ENCODE data around the gene ARHGAP20. TPM values are rescaled to one million over a fixed set of nuclear protein-coding genes. Genes with fewer than 3 reads are reported as not detected.
"Not testable (repeated sequence)": the region's sequence is repeated elsewhere in the genome, so short reads cannot be mapped to it uniquely, and the experiment has no call there.

Gene ARHGAP20
- total RNA-seq, 2 experiments from 2014 or later: 0.05 TPM; not detected in 1

DNA sequence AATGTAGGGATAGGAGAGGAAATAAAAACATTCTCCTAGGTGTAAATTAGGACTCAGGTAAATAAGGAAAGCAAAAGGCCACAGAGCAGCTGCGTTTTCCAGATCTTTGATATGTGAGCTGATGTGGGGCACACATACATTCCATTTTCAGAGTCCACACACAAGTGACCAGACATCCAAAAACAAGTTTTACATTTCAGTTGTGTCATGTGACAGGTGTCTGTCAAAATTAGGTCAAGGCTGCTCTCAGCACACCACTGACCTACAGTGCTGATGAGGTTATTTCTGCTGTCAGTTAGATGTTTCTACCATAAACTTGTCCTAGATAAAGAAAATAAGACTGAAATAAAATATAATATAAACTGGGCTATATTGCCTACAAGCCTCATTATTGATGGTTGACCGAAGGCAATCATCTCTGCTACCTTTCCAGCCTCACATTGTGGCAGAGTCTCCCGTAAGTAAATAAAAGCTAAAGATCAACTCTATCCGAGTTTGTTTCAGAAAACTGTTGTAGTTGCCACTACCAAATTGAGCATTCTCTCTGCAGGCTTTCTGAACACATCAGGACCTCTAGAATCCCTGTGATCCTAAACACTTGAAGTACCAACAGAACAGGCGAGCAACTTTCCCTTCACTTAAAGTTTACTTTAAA is 7.9 kb downstream of the ARHGAP20 start:
- POLR2A ChIA-PET: no interaction called here
- DNase-seq: no peak
- Mint-ChIP-seq H3K9me3 (no peaks in the 10 kb centered on the region), H3K36me3 (ENCODE audit: low read depth) (no peaks in the 10 kb centered on the region), H3K27me3 (peaks cover 9% of the 10 kb centered on the region), H3K27ac (no peak overlapping the region), H3K4me3 (no peak overlapping the region), H3K4me1 (no peaks in the 10 kb centered on the region)
- CTCF ChIA-PET: no interaction called here

DNA sequence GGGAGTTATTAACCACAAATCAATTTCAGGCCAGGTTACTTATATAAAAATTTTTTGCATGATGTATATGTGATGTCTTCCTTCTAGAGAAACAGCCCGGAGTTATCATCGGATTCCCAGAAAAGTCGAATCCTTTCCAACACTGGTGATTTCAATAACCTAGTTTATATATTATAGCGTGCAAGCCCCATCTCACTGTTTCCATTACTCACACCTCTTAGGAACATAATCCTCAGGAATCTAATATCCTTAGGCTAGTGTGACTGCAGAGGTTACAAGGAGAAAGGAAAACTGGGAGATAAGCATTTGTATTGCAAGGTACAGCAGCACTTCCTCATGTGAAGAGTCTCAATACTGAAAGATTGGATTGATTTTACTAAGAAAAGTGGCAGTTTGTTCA is 20.3 kb downstream of the ARHGAP20 start:
- Mint-ChIP-seq H3K36me3 (ENCODE audit: low read depth) (no peaks in the 10 kb centered on the region), H3K9me3 (no peaks in the 10 kb centered on the region), H3K4me1 (no peaks in the 10 kb centered on the region), H3K4me3 (no peak overlapping the region), H3K27me3 (peaks cover 3% of the 10 kb centered on the region), H3K27ac (no peak overlapping the region)
- DNase-seq: no peak
- ChIA-PET CTCF (no interaction called here), POLR2A (no interaction called here)

DNA sequence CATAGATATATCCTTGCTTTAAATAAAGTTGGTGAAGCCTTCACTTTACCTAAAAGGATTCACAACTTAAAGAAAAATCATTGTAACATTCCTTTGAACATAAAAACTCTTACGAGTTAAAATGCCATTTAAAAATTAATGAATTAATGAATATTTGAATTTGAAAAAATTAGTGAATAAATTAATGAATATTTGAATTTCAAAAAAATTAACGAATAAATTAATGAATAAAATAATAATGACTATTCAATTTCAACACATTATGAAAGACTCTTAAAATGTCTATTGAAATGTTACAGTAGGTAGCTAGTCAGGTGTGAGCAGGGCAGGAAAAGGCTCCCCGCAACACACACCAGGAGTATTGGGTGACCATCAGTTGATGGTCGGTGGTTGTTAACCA is 22.9 kb downstream of the ARHGAP20 start:
- Mint-ChIP-seq H3K27ac (no peak overlapping the region), H3K36me3 (ENCODE audit: low read depth) (no peaks in the 10 kb centered on the region), H3K4me1 (no peaks in the 10 kb centered on the region), H3K9me3 (no peaks in the 10 kb centered on the region), H3K4me3 (no peak overlapping the region), H3K27me3 (peaks cover 4% of the 10 kb centered on the region)
- CTCF ChIA-PET: no interaction called here
- no peak for DNase-seq
- POLR2A ChIA-PET: no interaction called here

DNA sequence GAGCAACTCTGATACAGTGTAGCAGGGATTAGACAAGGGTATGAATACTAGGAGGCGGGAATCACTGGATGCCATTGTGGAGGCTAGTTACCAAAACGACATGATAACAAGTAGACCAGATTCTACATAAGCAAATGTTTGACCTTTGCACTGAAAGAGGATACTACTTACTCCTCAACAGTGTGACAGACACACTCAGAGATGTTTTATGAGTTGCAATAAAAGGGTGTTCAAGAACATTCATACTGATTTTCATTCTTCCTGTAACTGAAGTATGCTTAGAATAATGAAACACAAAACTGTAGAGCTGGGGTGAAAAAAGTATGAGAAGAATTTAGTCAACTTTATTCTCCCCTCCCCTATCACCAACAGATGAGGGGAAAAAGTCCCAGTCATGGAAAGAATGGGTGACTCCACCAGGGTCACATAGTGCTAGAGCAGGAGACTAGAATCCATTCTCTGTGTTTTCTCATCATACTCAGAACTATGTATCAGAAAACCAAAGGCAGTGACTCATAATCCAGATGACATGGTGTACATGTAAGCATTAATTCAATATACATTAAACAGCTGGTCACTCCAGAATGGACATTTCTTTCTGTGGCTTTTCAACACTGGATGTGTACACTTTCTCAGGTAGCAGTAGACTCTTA is 32.8 kb downstream of the ARHGAP20 start:
- H3K9me3 Mint-ChIP-seq: no peaks in the 10 kb centered on the region
- POLR2A ChIA-PET: no interaction called here
- no peak overlapping the region for H3K4me3 Mint-ChIP-seq
- CTCF ChIA-PET: no interaction called here
- no peak overlapping the region for H3K27ac Mint-ChIP-seq
- H3K36me3 Mint-ChIP-seq (ENCODE audit: low read depth): no peaks in the 10 kb centered on the region
- H3K27me3 Mint-ChIP-seq: peaks cover 4% of the 10 kb centered on the region
- no peak for DNase-seq
- H3K4me1 Mint-ChIP-seq: no peaks in the 10 kb centered on the region

DNA sequence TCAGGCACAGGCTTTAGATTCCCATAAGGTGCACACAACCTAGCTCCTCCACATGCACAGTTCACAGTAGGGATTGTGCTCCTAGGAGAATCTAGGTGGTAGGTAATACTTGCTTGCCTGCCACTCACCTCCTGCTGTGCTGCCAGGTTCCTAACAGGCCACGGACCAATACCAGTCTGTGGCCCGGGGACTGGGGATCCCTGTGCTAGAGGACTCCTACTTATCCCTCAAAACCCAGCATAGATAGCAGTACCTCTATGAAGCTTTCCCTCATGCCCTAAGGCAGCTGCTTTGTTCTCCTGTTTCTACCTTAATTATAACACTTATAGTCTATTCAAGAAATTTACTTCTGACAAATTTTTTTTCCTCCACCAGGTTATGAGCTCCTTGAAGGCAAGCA is 36.7 kb downstream of the ARHGAP20 start:
- Mint-ChIP-seq H3K9me3 (no peaks in the 10 kb centered on the region), H3K4me3 (no peak overlapping the region), H3K27me3 (peaks cover 6% of the 10 kb centered on the region), H3K4me1 (no peaks in the 10 kb centered on the region), H3K27ac (no peak overlapping the region), H3K36me3 (ENCODE audit: low read depth) (no peaks in the 10 kb centered on the region)
- no peak for DNase-seq
- ChIA-PET POLR2A (no interaction called here), CTCF (no interaction called here)

DNA sequence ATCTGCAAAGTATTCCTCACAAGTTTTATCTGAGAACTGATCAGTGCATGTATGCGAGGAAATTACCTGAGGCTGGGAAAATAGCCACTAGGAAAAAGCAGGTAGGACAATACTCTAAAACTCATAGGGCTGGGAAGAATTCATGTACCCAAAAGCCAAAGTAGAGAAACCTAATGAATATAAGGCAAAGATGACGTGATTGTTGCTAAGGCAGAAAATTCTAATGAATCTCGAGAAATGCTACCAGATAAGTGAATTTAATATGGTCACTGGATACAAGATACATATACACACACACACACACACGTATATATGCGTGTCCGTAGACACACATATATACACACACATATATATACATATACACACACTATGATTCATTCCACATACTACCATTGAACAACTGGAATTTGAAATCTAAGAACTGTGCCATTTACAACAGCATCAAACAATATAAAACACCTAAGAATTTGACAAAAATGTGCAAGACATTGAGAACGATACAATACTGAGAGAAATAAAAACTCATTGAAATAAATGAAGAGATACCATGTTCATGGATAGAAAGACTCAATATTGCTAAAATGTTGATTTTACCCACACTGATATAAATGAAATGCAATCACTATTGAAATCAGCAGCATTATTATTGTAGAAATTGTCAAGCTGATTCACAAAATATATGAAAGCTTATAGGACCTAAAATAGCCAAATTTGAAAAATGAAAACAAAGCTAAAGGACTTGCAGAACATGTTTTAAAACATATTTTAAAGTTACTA is 46.4 kb downstream of the ARHGAP20 start:
- no peaks in the 10 kb centered on the region for H3K36me3 Mint-ChIP-seq (ENCODE audit: low read depth)
- ChIA-PET POLR2A (no interaction called here), CTCF (interaction anchor here (0.5 to 1.5 kb wide), 2 partner anchors 12 to 465 kb away, joined by 3 read pairs; no protein-coding TSS in a partner anchor)
- H3K4me1 Mint-ChIP-seq: no peaks in the 10 kb centered on the region
- H3K9me3 Mint-ChIP-seq: no peaks in the 10 kb centered on the region
- H3K27ac Mint-ChIP-seq: no peak overlapping the region
- DNase-seq: no peak
- H3K27me3 Mint-ChIP-seq: peaks cover 4% of the 10 kb centered on the region
- no peak overlapping the region for H3K4me3 Mint-ChIP-seq

DNA sequence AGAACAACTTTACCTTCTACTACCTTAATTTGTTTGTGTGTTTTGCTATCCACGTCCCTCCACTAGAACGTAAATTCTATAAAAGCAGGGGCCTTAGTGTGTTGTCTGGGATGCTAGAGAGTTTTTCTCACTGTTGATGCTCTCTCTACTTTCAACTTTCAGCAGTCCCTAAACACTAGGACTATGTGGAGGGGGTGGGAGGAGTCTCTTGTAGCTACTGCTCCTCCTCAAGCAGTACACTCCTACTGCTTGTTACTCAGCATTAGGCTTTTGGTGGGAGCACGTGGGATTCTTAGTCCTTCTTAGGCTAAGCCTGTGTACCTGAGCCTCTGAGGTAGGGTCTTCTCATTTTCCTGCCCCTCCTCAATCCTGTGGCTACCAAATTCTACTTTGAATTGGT is 56.3 kb downstream of the ARHGAP20 start:
- ChIA-PET CTCF (no interaction called here), POLR2A (no interaction called here)
- Mint-ChIP-seq H3K4me3 (no peak overlapping the region), H3K27me3 (peaks cover 2% of the 10 kb centered on the region), H3K9me3 (peaks cover 2% of the 10 kb centered on the region), H3K36me3 (ENCODE audit: low read depth) (no peaks in the 10 kb centered on the region), H3K27ac (no peak overlapping the region), H3K4me1 (no peaks in the 10 kb centered on the region)
- no peak for DNase-seq

DNA sequence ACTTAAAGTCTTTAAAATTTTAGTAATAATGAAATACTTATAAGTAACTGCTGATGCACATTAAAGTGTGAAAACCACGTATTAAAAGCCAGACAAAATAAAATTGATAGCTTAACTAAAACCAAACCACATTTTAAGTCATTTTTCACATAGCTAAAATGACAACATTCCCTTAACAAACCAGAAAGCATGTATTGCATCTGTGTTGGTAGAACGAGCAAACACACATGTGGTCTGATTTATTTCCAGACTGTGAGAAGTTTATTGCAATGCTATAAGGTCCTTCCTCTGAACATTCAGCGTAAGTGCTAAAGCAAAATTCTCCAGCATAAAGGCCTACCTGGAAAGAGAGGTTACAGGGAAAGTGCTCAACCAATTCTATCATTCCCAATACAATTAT is 57.8 kb downstream of the ARHGAP20 start:
- CTCF ChIA-PET: no interaction called here
- no peaks in the 10 kb centered on the region for H3K36me3 Mint-ChIP-seq (ENCODE audit: low read depth)
- H3K4me3 Mint-ChIP-seq: no peak overlapping the region
- H3K27ac Mint-ChIP-seq: no peak overlapping the region
- H3K4me1 Mint-ChIP-seq: no peaks in the 10 kb centered on the region
- H3K27me3 Mint-ChIP-seq: peaks cover 2% of the 10 kb centered on the region
- no peak for DNase-seq
- peaks cover 2% of the 10 kb centered on the region for H3K9me3 Mint-ChIP-seq
- POLR2A ChIA-PET: no interaction called here

DNA sequence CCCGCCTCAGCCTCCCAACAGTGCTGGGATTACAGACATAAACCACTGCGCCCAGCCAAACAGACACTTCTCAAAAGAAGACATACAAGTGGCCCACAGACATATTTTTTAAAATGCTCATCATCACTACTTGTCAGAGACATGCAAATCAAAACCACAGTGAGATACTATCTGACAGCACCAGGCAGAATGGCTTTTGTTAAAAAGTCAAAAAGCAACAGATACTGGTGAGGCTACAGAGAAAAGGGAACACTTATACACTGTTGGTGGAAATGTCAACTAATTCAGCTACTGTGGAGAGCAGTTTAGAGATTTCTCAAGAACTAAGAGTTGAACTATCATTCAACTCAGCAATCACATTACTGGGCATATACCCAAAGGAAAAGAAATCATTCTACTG is 67.0 kb downstream of the ARHGAP20 start:
- H3K4me3 Mint-ChIP-seq: no peak overlapping the region
- peaks cover 3% of the 10 kb centered on the region for H3K27me3 Mint-ChIP-seq
- POLR2A ChIA-PET: no interaction called here
- no peak for DNase-seq
- CTCF ChIA-PET: no interaction called here
- no peaks in the 10 kb centered on the region for H3K4me1 Mint-ChIP-seq
- H3K27ac Mint-ChIP-seq: no peak overlapping the region
- no peaks in the 10 kb centered on the region for H3K36me3 Mint-ChIP-seq (ENCODE audit: low read depth)
- no peaks in the 10 kb centered on the region for H3K9me3 Mint-ChIP-seq

DNA sequence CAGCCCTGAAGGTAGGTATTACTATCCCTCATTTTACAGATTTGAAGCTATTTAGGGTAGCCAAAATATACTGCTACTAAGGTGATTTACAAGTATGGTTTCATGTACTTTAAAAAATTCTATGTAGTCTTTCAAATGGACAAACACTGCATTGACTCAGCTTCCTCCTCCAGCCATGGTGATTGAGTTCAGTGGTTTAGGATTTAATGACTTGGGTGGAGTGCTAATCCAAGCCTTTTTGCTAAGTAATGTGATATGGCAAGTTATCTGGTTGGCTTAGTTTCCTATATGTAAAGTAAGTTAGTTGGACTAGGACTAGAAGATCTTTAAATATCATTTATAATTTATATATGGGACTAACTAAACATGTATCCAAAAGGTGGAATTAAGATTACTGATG is 77.9 kb downstream of the ARHGAP20 start:
- ChIA-PET POLR2A (no interaction called here), CTCF (interaction anchor here (1.0 kb wide), 1 partner anchor 15 kb away, joined by 3 read pairs; no protein-coding TSS in a partner anchor)
- no peak for DNase-seq
- H3K27me3 Mint-ChIP-seq: peaks cover 4% of the 10 kb centered on the region
- no peak overlapping the region for H3K4me3 Mint-ChIP-seq
- H3K9me3 Mint-ChIP-seq: no peaks in the 10 kb centered on the region
- H3K36me3 Mint-ChIP-seq (ENCODE audit: low read depth): no peaks in the 10 kb centered on the region
- no peaks in the 10 kb centered on the region for H3K4me1 Mint-ChIP-seq
- no peak overlapping the region for H3K27ac Mint-ChIP-seq

DNA sequence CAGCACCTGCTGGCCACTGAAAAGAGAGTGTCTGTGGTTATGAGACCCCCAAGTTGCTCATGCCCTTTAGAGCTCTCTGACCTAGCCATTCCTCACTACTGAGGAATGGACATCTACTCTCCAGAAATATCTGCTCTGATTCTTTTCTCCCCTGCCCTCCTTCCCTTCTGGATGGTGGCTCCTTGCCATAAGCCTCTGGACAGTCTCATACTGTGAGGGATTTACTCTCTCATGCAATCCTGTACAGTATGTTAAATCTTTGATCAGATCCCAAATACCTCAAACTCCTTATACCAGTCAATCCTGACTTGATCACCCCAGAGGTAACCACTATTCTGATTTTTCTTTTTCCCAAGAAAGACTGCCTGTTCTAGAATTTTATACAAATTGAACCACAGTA is 80.7 kb downstream of the ARHGAP20 start:
- Mint-ChIP-seq H3K4me3 (no peak overlapping the region), H3K9me3 (no peaks in the 10 kb centered on the region), H3K27ac (no peak overlapping the region), H3K36me3 (ENCODE audit: low read depth) (no peaks in the 10 kb centered on the region), H3K27me3 (peaks cover 4% of the 10 kb centered on the region), H3K4me1 (no peaks in the 10 kb centered on the region)
- no peak for DNase-seq
- ChIA-PET CTCF (no interaction called here), POLR2A (no interaction called here)

DNA sequence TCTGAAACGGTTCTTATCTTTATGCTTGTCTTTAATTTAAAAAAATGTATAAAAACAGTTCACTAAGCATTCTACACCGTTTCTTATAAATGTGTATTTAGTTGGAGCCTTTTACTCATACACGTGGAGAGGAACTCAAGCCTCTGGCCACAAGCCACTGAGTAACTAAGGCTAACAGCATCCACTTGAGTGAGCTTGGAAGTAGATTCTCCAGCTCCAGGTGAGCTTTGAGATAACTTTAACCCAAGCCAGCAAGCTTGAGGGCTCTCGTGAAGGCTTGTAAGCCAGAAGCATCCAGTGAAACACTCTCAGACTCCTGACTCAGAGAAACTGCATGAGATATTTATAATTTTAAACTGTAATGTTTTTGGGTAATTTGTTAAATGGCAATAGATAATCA is 82.6 kb downstream of the ARHGAP20 start:
- Mint-ChIP-seq H3K4me1 (no peaks in the 10 kb centered on the region), H3K27me3 (peaks cover 4% of the 10 kb centered on the region), H3K9me3 (no peaks in the 10 kb centered on the region), H3K36me3 (ENCODE audit: low read depth) (no peaks in the 10 kb centered on the region), H3K4me3 (no peak overlapping the region), H3K27ac (no peak overlapping the region)
- POLR2A ChIA-PET: no interaction called here
- DNase-seq: no peak
- CTCF ChIA-PET: no interaction called here

DNA sequence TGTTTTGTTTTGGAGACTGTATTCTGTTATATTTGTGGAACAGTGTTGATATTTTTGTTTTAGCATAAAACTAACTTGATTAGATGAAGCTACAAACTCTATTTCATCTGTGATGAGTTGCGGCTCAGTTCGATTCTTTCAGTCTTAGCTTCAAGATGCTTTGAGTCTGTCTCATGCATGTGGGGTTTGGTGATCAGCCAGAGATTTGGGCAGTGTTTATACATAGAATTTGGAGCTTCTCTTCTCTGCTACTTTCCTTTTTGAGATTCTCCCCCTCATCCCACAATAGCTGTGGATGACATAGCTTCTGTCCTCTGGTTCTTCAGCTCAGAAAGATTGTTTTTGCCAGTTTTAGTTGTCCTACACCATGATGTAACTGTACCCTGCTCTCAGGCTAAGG is 90.4 kb downstream of the ARHGAP20 start:
- POLR2A ChIA-PET: no interaction called here
- Mint-ChIP-seq H3K27me3 (no peaks in the 10 kb centered on the region), H3K4me3 (no peak overlapping the region), H3K36me3 (ENCODE audit: low read depth) (no peaks in the 10 kb centered on the region), H3K4me1 (no peaks in the 10 kb centered on the region), H3K27ac (no peak overlapping the region), H3K9me3 (no peaks in the 10 kb centered on the region)
- no peak for DNase-seq
- CTCF ChIA-PET: no interaction called here

DNA sequence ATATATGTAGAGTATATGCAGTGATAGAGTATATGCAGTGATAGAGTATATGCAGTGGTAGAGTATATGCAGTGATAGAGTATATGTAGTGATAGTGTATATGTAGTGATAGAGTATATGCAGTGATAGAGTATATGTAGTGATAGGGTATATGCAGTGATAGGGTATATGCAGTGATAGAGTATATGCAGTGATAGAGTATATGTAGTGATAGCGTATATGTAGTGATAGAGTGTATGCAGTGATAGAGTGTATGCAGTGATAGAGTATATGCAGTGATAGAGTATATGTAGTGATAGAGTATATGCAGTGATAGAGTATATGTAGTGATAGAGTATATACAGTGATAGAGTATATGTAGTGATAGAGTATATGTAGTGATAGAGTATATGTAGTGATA is 92.9 kb downstream of the ARHGAP20 start:
- CTCF ChIA-PET; H3K4me1 Mint-ChIP-seq; H3K4me3 Mint-ChIP-seq; H3K27me3 Mint-ChIP-seq; H3K9me3 Mint-ChIP-seq; H3K36me3 Mint-ChIP-seq (ENCODE audit: low read depth); DNase-seq; H3K27ac Mint-ChIP-seq: not testable (repeated sequence)
- POLR2A ChIA-PET: interaction anchor here (1.1 kb wide), 1 partner anchor 173 kb away, joined by 3 read pairs; no protein-coding TSS in a partner anchor

Measured in activated CD4-positive, alpha-beta memory T cell treated with anti-CD3 and anti-CD28 coated beads, Interleukin-2, amount 10 ng/mL, durations not matched to agents 7 days and 5 days (primary cell).